Lower leg skin (tissue), 4 donors: Measurements from ENCODE around the gene SERTM1. TPM values are rescaled to one million over a fixed set of nuclear protein-coding genes. Genes with fewer than 3 reads are reported as not detected.

Experiments
- DNase-seq, 2 donors: peaks; one replicate each; pipeline ENCODE4 v3.0.0-alpha.2; 2019; ENCODE audit warnings: low spot score in 2 of 2
- H3K4me3 ChIP-seq: fragments of 200-600 bp; sonication (generic); 2 replicates; pipeline ENCODE4 v1.5.1; 2017; ENCODE audit warnings: mild to moderate bottlenecking, low read depth; ENCODE audit not compliant: poor library complexity, severe bottlenecking
- CTCF ChIP-seq, 3 donors: fragments of 450-650 bp; IDR thresholded peaks; one replicate each; pipeline ENCODE4 v1.5.1; 2016; ENCODE audit warnings: antibody characterized with exemption in 3 of 3, mild to moderate bottlenecking in 3 of 3, moderate library complexity in 2 of 3
- POLR2A ChIP-seq, 2 donors: fragments of 450-650 bp; IDR thresholded peaks; one replicate each; pipeline ENCODE4 v1.6.1; 2016 to 2017; ENCODE audit warnings: antibody characterized with exemption in 2 of 2, mild to moderate bottlenecking in 1 of 2, moderate library complexity in 1 of 2
- WGBS, 2 donors: methylation state at CpG; one replicate each; pipeline ENCODE4 v1.1.5; 2018; 5-methylcytosine and 5-hydroxymethylcytosine counted together
- intact Hi-C: fragments of 100-400 bp; cut with DNase I; formaldehyde crosslinking; loops from one replicate; pipeline ENCODE4 v1.15.0; 2023; ENCODE audit warnings: low total_unique reads
- total RNA-seq, 4 donors: library from RNA; depleted of rRNA; stranded (reverse); fragments of >200 nt; gene quantifications; one replicate each; pipeline ENCODE4 v1.1.0, GENCODE V29; 2016

Gene SERTM1
- total RNA-seq, 4 donors from 2014 or later = not detected

DNA sequence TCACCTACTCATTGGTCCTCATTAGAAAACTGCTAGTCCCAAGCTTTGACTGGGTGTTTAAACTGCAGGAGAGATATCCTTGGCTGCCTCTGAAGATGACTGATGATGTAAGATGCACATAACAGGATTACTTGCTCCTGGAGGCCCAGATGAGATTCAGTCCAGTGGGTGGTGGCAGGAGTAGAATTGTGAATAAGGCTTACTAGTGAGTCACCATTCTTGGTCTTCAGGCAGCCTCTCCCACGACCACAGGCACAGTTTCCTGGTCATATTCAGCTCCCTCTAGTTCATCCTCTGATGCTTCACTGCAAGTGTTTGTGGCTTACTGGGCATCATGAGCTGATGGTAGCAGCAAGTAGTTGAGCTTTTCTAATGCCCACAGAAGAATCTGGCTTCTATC lies 12.1 kb downstream of the SERTM1 start:
- peak in 1 of 2 donors; percentile 14 for DNase-seq
- WGBS, 2 donors = 35 to 50% methylated on average over 1 of the region's 1 CpG
- no peak for TF ChIP-seq POLR2A (IDR thresholded peaks at IDR 0.05)
- no peak for TF ChIP-seq CTCF (IDR thresholded peaks at IDR 0.05)
- no peak overlapping the region for H3K4me3 ChIP-seq
- intact Hi-C loops = no loop called here

GRCh38 chr13:36696410-36697010 lies 22.7 kb downstream of the SERTM1 start:
- TF ChIP-seq CTCF (IDR thresholded peaks at IDR 0.05) (no peak), POLR2A (IDR thresholded peaks at IDR 0.05) (no peak)
- intact Hi-C loops = no loop called here
- no peak overlapping the region for H3K4me3 ChIP-seq
- 64 to 66% methylated on average over 9 of the region's 9 CpGs for WGBS, 2 donors
- DNase-seq = no peak

DNA sequence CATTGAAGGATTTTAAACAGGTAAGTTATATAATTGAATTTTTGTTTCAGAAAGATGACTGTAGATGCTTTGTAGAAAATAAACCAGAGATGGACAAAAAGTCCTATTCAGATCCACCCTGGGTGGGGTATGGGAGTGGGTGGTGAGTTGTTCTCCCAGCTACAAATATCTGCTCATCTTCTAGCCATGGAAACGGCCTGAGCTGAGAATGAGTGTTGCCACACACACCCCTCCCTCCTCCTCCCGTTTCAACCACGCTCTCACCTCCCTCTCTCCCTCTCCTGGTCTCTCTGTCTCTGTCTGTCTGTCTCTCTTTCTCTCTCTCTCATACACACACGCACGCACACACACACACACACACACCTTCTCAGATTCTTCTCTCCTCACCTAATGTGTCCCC lies 26.4 kb downstream of the SERTM1 start:
- intact Hi-C loops = no loop called here
- TF ChIP-seq CTCF (IDR thresholded peaks at IDR 0.05) = no peak
- TF ChIP-seq POLR2A (IDR thresholded peaks at IDR 0.05) = no peak
- H3K4me3 ChIP-seq = no peak overlapping the region
- no peak for DNase-seq
- WGBS, 2 donors = 67 to 68% methylated on average over 5 of the region's 5 CpGs

GRCh38 chr13:36706755-36707154 lies 32.9 kb downstream of the SERTM1 start:
- TF ChIP-seq POLR2A (IDR thresholded peaks at IDR 0.05) (no peak), CTCF (IDR thresholded peaks at IDR 0.05) (no peak)
- 48 to 64% methylated on average over 1 of the region's 1 CpG for WGBS, 2 donors
- intact Hi-C loops = no loop called here
- H3K4me3 ChIP-seq = no peak overlapping the region
- DNase-seq = no peak

GRCh38 chr13:36709136-36709890 lies 35.5 kb downstream of the SERTM1 start:
- intact Hi-C loops = no loop called here
- DNase-seq = no peak
- 50 to 69% methylated on average over 1 of the region's 1 CpG for WGBS, 2 donors
- TF ChIP-seq POLR2A (IDR thresholded peaks at IDR 0.05) (no peak), CTCF (IDR thresholded peaks at IDR 0.05) (no peak)
- no peak overlapping the region for H3K4me3 ChIP-seq
